ENCODE results near the gene COPA. TPM values are rescaled to one million over a fixed set of nuclear protein-coding genes. Genes with fewer than 3 reads are reported as not detected.

The COPA gene
- total and polyA plus RNA-seq, 3 experiments from 2014 or later = 121 to 139 (median 129) TPM

DNA sequence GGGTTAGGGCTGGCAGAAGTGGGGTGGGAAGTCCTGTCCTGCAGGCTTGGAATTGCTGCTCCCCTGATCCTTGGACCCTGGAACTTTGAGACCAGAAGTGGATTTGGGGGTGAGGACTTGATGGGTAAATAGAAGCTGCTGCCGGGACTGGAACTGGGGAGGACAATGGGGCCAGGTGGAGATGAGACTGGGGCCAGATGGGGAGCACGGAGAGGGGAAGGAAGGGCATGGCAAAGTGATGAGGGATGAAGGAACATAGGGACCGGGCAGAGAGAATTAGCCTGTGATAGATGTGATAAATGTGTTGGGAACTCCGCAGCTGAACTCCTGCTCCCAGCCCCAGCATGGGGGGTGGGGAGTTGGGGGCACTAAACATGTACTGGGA lies 24.5 kb upstream of the COPA start:
- CTCF ChIA-PET = interaction anchor here (1.7 kb wide), 1 partner anchor 9 kb away, joined by 3 read pairs; no protein-coding TSS in a partner anchor

DNA sequence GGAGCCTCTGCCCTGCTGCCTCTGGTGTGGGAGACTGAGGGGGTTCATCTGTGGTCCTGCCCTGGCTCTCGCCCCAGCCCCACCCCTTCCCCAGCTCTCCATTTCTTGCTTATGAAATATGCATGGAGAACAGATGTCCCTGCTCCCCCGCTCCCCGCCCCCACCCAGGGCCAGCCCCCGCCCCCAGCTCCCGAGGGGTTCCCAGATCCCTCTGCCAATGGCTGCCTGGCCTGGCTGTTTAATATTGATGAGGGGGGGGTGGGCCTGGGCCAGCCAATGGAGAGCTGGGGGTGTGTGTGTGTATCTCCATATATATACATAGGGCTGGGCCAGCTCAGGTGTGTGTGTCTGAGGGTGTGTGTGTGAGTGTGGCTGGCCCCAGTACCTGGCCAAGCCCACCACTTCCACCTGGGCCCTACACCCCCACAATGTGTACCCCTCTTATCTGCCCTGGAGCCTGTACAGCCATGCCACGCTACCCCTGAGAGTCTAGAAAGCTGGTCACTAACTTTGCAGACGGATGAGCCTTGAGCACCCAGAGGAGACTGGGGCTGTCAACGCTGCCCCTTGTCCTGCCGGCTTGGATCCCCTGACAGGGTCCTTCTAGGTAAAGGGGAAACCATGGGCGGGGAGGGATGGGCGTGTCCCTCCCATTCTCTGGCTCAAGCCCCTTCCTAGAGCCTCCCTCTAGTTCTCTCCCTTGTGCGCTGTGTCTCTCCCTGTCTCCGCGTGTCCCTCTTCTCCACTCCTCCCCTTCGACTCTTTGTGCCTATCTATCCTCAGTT lies 23.9 kb upstream of the COPA start, which contains the start of gene NHLH1:
NHLH1 (plus strand) TSS at position 341 of the 785 bp plus-strand sequence. CDS start 3,661 bp downstream, outside the sequence.
- Histone ChIP-seq H3K27ac (ENCODE audit: low read depth, low read length) (no peak within 1 kb of the TSS), H3K9me3 (ENCODE audit: low read length) (no peaks in the 10 kb centered on the region), H3K27me3 (ENCODE audit: insufficient read depth, low read length, poor library complexity, severe bottlenecking) (no peaks in the 10 kb centered on the region), H3K4me3 (ENCODE audit: low read length) (no peak within 1 kb of the TSS), H3K4me1 (ENCODE audit: insufficient read depth, low read length) (no peaks in the 10 kb centered on the region), H3K36me3 (ENCODE audit: insufficient read depth, low read length) (no peaks in the 10 kb centered on the region)
- Mint-ChIP-seq H3K36me3 (no peaks in the 10 kb centered on the region), H3K4me3 (no peak within 1 kb of the TSS), H3K4me1 (peaks cover 0 to 6% (median 0%) of the 10 kb centered on the region in 3 donors), H3K27ac (peak within 1 kb of the TSS in 4 of 8 donors; percentile 5 to 48 (median 19)), H3K27me3 (peaks cover 0 to 5% of the 10 kb centered on the region in 2 donors), H3K9me3 (no peaks in the 10 kb centered on the region)
- CTCF ChIA-PET = interaction anchor here (1.2 to 4.0 kb wide), 3 partner anchors 10 to 12 kb away, joined by 3 to 11 read pairs (median 3); no protein-coding TSS in a partner anchor
- POLR2A ChIA-PET = interaction anchor here (0.6 kb wide), 1 partner anchor 174 kb away, joined by 3 read pairs; no protein-coding TSS in a partner anchor
- DNase-seq = no peak

More for the DNA sequence above, 24.5 kb upstream of the COPA start:
- DNase-seq = no peak
- Mint-ChIP-seq H3K4me1 (peaks cover 0 to 6% (median 0%) of the 10 kb centered on the region in 3 donors), H3K4me3 (no peak overlapping the region), H3K27me3 (peaks cover 0 to 5% of the 10 kb centered on the region in 2 donors), H3K9me3 (no peaks in the 10 kb centered on the region), H3K36me3 (no peaks in the 10 kb centered on the region), H3K27ac (peak overlapping the region in 1 of 8 donors; percentile 7)
- no peaks in the 10 kb centered on the region for H3K9me3 ChIP-seq (ENCODE audit: low read length)
- POLR2A ChIA-PET = no interaction called here
- no peaks in the 10 kb centered on the region for H3K4me1 ChIP-seq (ENCODE audit: insufficient read depth, low read length)
- no peaks in the 10 kb centered on the region for H3K36me3 ChIP-seq (ENCODE audit: insufficient read depth, low read length)
- no peak overlapping the region for H3K27ac ChIP-seq (ENCODE audit: low read depth, low read length)
- H3K4me3 ChIP-seq (ENCODE audit: low read length) = no peak overlapping the region
- no peaks in the 10 kb centered on the region for H3K27me3 ChIP-seq (ENCODE audit: insufficient read depth, low read length, poor library complexity, severe bottlenecking)

DNA sequence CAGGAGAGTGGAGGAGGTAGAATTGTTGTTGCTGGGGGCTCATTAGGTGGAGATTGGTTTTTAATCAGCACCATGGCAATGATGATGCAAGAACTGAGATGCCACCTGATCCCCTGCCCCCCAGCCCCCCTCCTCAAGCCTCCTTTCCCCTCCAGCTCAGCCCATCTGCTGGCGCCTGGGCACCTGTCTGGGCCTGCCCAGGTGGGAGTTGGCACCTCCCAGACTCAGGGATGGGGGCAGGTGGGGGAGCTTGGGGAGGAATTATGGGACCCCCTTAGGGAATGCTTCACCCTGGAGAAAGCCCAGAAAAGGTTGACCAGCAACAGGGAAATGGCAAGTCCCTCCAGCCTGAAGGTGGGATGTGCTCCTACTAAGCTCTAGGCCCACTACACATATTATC lies 22.3 kb upstream of the COPA start:
- H3K4me1 ChIP-seq (ENCODE audit: insufficient read depth, low read length) = no peaks in the 10 kb centered on the region
- H3K27me3 ChIP-seq (ENCODE audit: insufficient read depth, low read length, poor library complexity, severe bottlenecking) = no peaks in the 10 kb centered on the region
- no peaks in the 10 kb centered on the region for H3K9me3 Mint-ChIP-seq
- no peaks in the 10 kb centered on the region for H3K36me3 ChIP-seq (ENCODE audit: insufficient read depth, low read length)
- H3K4me3 Mint-ChIP-seq = no peak overlapping the region
- H3K4me3 ChIP-seq (ENCODE audit: low read length) = no peak overlapping the region
- H3K9me3 ChIP-seq (ENCODE audit: low read length) = no peaks in the 10 kb centered on the region
- peak overlapping the region in 1 of 8 donors; percentile 48 for H3K27ac Mint-ChIP-seq
- H3K4me1 Mint-ChIP-seq = peaks cover 0 to 6% (median 0%) of the 10 kb centered on the region in 3 donors
- H3K27me3 Mint-ChIP-seq = peaks cover 0 to 3% of the 10 kb centered on the region in 2 donors
- H3K27ac ChIP-seq (ENCODE audit: low read depth, low read length) = no peak overlapping the region
- CTCF ChIA-PET = interaction anchor here (4.0 kb wide), 1 partner anchor 11 kb away, joined by 11 read pairs; no protein-coding TSS in a partner anchor
- POLR2A ChIA-PET = no interaction called here
- peaks cover 0 to 7% (median 0%) of the 10 kb centered on the region in 3 donors for H3K36me3 Mint-ChIP-seq
- no peak for DNase-seq

DNA sequence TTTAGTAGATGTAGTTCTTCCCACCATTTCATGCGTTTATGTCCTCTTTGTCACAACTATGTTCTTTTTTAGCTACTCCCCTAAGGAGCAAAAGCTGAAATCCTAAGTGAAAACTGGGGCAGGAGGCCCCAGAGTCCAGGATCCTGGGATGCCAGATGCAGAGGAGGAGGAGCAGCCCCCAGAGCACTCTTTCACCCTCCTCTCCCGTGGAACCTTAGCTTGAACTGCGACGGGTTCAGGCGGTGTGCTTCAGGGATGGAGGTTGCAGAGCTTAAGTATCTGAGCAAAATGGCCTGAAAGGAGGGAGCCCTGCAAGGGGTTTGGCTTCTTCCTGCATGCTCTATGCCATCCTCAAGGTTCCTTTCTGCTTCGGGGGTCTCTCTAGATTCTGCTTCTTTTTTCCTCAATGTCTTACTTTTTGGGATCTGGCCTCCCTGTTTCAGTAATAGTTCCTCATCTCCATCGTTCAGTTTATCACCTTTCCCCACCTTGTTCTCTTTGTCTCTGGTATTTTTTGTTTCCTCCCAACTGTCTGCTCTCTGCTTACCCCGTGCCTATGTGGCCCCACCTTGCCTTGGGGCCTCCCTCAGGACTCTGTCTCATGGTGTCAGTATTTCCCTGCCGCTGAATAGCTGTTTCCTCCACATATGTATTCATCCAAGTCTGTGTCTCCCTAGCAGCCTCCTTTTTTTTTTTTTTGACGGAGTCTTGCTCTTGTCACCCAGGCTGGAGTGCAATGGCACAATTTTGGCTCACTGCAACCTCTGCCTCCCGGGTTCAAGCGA lies 21.1 kb upstream of the COPA start:
- DNase-seq = no peak
- Histone ChIP-seq H3K36me3 (ENCODE audit: insufficient read depth, low read length) (no peaks in the 10 kb centered on the region), H3K27ac (ENCODE audit: low read depth, low read length) (no peak overlapping the region), H3K4me3 (ENCODE audit: low read length) (no peak overlapping the region), H3K9me3 (ENCODE audit: low read length) (no peaks in the 10 kb centered on the region), H3K4me1 (ENCODE audit: insufficient read depth, low read length) (no peaks in the 10 kb centered on the region), H3K27me3 (ENCODE audit: insufficient read depth, low read length, poor library complexity, severe bottlenecking) (no peaks in the 10 kb centered on the region)
- peak overlapping the region in 6 of 8 donors; percentile 17 to 83 (median 48) for H3K27ac Mint-ChIP-seq
- H3K4me1 Mint-ChIP-seq = peaks cover 0 to 6% (median 0%) of the 10 kb centered on the region in 3 donors
- peaks cover 0 to 3% of the 10 kb centered on the region in 2 donors for H3K27me3 Mint-ChIP-seq
- peaks cover 0 to 16% (median 4%) of the 10 kb centered on the region in 3 donors for H3K36me3 Mint-ChIP-seq
- ChIA-PET POLR2A (no interaction called here), CTCF (interaction anchor here (4.0 kb wide), 1 partner anchor 13 kb away, joined by 11 read pairs; no protein-coding TSS in a partner anchor)
- no peaks in the 10 kb centered on the region for H3K9me3 Mint-ChIP-seq
- H3K4me3 Mint-ChIP-seq = no peak overlapping the region

DNA sequence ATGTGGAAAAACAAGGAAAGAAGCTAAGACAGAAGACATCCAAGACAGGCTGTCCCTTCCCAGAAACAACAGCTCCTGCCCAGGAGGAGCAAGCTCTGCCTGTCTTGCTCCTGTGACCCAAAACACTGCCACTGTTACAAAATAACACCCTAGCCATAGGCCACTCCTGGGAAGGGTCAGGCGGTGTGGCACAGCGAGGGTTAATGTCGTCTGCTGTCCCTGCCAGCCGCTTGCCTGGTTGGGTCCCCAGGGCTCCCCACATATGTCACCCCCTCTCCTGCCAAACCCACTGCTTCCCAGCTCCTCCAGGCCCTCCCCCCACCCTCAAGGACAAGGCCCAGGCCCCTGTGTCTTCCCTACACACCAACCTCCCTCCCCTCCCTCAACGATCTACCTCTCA lies 20.0 kb upstream of the COPA start:
- peak overlapping the region in 6 of 8 donors; percentile 5 to 91 (median 54) for H3K27ac Mint-ChIP-seq
- Histone ChIP-seq H3K27ac (ENCODE audit: low read depth, low read length) (peak overlapping the region; percentile 21), H3K27me3 (ENCODE audit: insufficient read depth, low read length, poor library complexity, severe bottlenecking) (no peaks in the 10 kb centered on the region), H3K4me1 (ENCODE audit: insufficient read depth, low read length) (no peaks in the 10 kb centered on the region), H3K36me3 (ENCODE audit: insufficient read depth, low read length) (no peaks in the 10 kb centered on the region), H3K9me3 (ENCODE audit: low read length) (no peaks in the 10 kb centered on the region), H3K4me3 (ENCODE audit: low read length) (no peak overlapping the region)
- peaks cover 0 to 6% (median 0%) of the 10 kb centered on the region in 3 donors for H3K4me1 Mint-ChIP-seq
- H3K36me3 Mint-ChIP-seq = peaks cover 0 to 26% (median 10%) of the 10 kb centered on the region in 3 donors
- H3K9me3 Mint-ChIP-seq = no peaks in the 10 kb centered on the region
- CTCF ChIA-PET = interaction anchor here (0.9 to 4.0 kb wide), 3 partner anchors 12 to 72 kb away, joined by 3 to 11 read pairs (median 4); no protein-coding TSS in a partner anchor
- POLR2A ChIA-PET = no interaction called here
- H3K27me3 Mint-ChIP-seq = no peaks in the 10 kb centered on the region
- H3K4me3 Mint-ChIP-seq = no peak overlapping the region
- DNase-seq = no peak

DNA sequence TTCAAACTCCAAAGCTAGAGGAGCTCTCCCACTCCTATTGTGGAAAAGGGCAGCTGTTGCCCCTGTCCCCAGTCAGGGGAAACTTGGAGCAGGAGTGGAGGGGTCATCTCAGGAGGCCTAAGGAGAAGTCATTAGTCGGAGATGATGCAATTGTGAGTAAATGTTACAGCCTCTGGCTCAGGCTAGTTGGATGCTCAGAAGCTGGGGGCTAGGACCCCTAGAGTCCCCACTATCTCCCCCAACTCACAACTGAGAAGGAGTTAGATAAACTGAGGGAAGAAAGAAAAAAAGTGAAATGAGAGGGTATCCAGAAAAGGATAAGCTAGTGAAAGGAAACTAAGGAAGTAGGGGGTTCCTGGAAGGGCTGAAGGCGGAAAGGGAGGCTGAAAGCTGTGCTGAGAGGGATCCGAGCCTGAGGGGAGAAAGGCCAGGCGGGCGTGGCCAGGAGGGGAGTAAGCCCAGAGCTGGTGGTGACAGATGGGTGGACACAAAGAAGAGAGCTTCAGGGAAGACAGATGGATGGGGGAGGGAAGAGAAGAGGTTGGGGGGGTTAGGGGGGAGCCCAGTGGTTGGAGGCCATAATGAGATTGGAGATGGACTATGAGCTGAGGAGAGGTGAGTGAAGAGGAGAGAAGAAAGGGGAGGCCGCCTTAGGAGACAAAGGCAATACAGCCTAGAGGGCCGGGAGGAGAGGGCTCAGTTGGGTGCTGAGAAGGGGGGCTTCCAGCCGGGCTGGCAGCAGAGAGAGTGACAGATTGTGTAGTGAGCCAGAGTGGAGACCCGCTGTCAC lies 19.3 kb upstream of the COPA start:
- Histone ChIP-seq H3K4me1 (ENCODE audit: insufficient read depth, low read length) (no peaks in the 10 kb centered on the region), H3K9me3 (ENCODE audit: low read length) (no peaks in the 10 kb centered on the region), H3K27me3 (ENCODE audit: insufficient read depth, low read length, poor library complexity, severe bottlenecking) (no peaks in the 10 kb centered on the region), H3K36me3 (ENCODE audit: insufficient read depth, low read length) (no peaks in the 10 kb centered on the region), H3K4me3 (ENCODE audit: low read length) (no peak overlapping the region), H3K27ac (ENCODE audit: low read depth, low read length) (peak overlapping the region; percentile 21)
- Mint-ChIP-seq H3K4me1 (peaks cover 0 to 6% (median 0%) of the 10 kb centered on the region in 3 donors), H3K27me3 (no peaks in the 10 kb centered on the region), H3K36me3 (peaks cover 0 to 31% (median 11%) of the 10 kb centered on the region in 3 donors), H3K9me3 (no peaks in the 10 kb centered on the region), H3K27ac (peak overlapping the region in 4 of 8 donors; percentile 5 to 70 (median 45)), H3K4me3 (no peak overlapping the region)
- CTCF ChIA-PET = interaction anchor here (0.9 to 1.7 kb wide), 2 partner anchors 11 to 71 kb away, joined by 3 to 4 read pairs; no protein-coding TSS in a partner anchor
- POLR2A ChIA-PET = no interaction called here
- no peak for DNase-seq

DNA sequence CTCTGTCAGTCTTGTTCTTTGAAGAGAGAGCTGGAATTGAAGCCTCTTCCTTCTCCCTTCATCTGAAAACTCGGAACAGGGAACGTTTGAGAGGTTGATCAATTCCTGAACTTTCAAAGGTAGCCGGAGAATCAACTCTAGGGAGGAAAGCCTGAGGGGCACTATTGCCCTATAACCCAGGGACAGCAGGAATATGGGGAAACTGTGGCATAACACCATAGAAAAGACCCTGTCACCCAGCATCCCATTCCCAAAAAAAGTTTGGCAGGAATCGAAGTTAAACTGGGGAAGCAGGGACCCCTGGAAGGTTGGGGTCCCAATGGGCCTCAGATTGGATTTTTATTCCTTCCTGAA lies 18.7 kb upstream of the COPA start:
- no peak for DNase-seq
- Histone ChIP-seq H3K27me3 (ENCODE audit: insufficient read depth, low read length, poor library complexity, severe bottlenecking) (no peaks in the 10 kb centered on the region), H3K4me3 (ENCODE audit: low read length) (no peak overlapping the region), H3K27ac (ENCODE audit: low read depth, low read length) (peak overlapping the region; percentile 21), H3K36me3 (ENCODE audit: insufficient read depth, low read length) (peaks cover 1% of the 10 kb centered on the region), H3K4me1 (ENCODE audit: insufficient read depth, low read length) (no peaks in the 10 kb centered on the region), H3K9me3 (ENCODE audit: low read length) (no peaks in the 10 kb centered on the region)
- Mint-ChIP-seq H3K27ac (peak overlapping the region in 1 of 8 donors; percentile 40), H3K27me3 (no peaks in the 10 kb centered on the region), H3K4me3 (no peak overlapping the region), H3K4me1 (peaks cover 0 to 6% (median 0%) of the 10 kb centered on the region in 3 donors), H3K36me3 (peaks cover 3 to 36% (median 11%) of the 10 kb centered on the region in 3 donors), H3K9me3 (no peaks in the 10 kb centered on the region)
- CTCF ChIA-PET = interaction anchor here (1.7 kb wide), 1 partner anchor 11 kb away, joined by 4 read pairs; no protein-coding TSS in a partner anchor
- POLR2A ChIA-PET = no interaction called here
